H1 (cell line): Measurements from ENCODE around the gene DDX55. TPM values are rescaled to one million over a fixed set of nuclear protein-coding genes. Genes with fewer than 3 reads are reported as not detected.

Source experiments
- BRCA1 ChIP-seq: IDR thresholded peaks from 2 replicates; pipeline ENCODE4 v1.6.1; 2012; ENCODE audit warnings: low read depth, low read length, improper control_type of control experiment
- CHD2 ChIP-seq: IDR thresholded peaks from 2 replicates; pipeline ENCODE4 v1.6.1; 2012; ENCODE audit warnings: low read length, improper control_type of control experiment
- EZH2 ChIP-seq: fragments of 200-600 bp; sonication (generic); IDR thresholded peaks from 2 replicates; pipeline ENCODE4 v1.7.1; 2012; ENCODE audit warnings: low read depth, mild to moderate bottlenecking, moderate library complexity, low read length, inconsistent platforms; ENCODE audit not compliant: severe bottlenecking
- JUND ChIP-seq: IDR thresholded peaks from 2 replicates; pipeline ENCODE4 v1.6.1; 2011; ENCODE audit warnings: mild to moderate bottlenecking, improper control_type of control experiment, low read length
- SAP30 ChIP-seq: fragments of 300-600 bp; sonication (generic); IDR thresholded peaks from 2 replicates; pipeline ENCODE4 v1.7.1; 2012; ENCODE audit warnings: low read length, moderate library complexity, mild to moderate bottlenecking, inconsistent platforms; ENCODE audit not compliant: insufficient read depth, insufficient replicate concordance
- SIX5 ChIP-seq: IDR thresholded peaks from 2 replicates; pipeline ENCODE4 v1.6.1; 2011; ENCODE audit warnings: mild to moderate bottlenecking, low read depth, low read length
- TEAD4 ChIP-seq: IDR thresholded peaks from 2 replicates; pipeline ENCODE4 v1.6.1; 2012; ENCODE audit warnings: low read depth, low read length, inconsistent platforms, mixed read lengths
- polyA plus RNA-seq, 7 experiments: library from polyadenylated mRNA; depleted of rRNA in 3 of 7; stranded (reverse) in 5 of 7; unstranded in 2 of 7; fragments of >200 nt in 5 of 7; fragments of 200-250 nt in 2 of 7; gene quantifications; 1 replicate in 5 of 7; 2 replicates in 1 of 7; 4 replicates in 1 of 7; pipeline versions ENCODE4 v1.2.1 to v1.2.3, GENCODE V29; 2011 to 2013; ENCODE audit warnings: missing spikeins in 2 of 7, mixed read lengths in 2 of 7
- total RNA-seq: library from RNA; stranded (reverse); fragmentation: NEBNext Ultra II Directional; extraction: Animal tissue kit (Norgen Biotek cat#: 25700); gene quantifications from 2 replicates; pipeline ENCODE4 v1.2.1, GENCODE V29; 2021
- TF ChIP-seq, protein P1 (sequence below): fragments of 300-600 bp; sonication (generic); IDR thresholded peaks from 2 replicates; pipeline ENCODE4 v1.7.1; 2012; ENCODE audit warnings: low read length, moderate library complexity, mild to moderate bottlenecking, inconsistent platforms; ENCODE audit not compliant: insufficient replicate concordance

DDX55 gene
- total and polyA plus RNA-seq, 2 of the 8 experiments (the other 6 are each of a cell fraction or from before 2014, with no cell fraction given): 25.8 to 37.7 TPM

GRCh38 chr12:123659996-123660727 lies 58.3 kb downstream of the DDX55 start (continued):
- TF ChIP-seq, protein P1, sequence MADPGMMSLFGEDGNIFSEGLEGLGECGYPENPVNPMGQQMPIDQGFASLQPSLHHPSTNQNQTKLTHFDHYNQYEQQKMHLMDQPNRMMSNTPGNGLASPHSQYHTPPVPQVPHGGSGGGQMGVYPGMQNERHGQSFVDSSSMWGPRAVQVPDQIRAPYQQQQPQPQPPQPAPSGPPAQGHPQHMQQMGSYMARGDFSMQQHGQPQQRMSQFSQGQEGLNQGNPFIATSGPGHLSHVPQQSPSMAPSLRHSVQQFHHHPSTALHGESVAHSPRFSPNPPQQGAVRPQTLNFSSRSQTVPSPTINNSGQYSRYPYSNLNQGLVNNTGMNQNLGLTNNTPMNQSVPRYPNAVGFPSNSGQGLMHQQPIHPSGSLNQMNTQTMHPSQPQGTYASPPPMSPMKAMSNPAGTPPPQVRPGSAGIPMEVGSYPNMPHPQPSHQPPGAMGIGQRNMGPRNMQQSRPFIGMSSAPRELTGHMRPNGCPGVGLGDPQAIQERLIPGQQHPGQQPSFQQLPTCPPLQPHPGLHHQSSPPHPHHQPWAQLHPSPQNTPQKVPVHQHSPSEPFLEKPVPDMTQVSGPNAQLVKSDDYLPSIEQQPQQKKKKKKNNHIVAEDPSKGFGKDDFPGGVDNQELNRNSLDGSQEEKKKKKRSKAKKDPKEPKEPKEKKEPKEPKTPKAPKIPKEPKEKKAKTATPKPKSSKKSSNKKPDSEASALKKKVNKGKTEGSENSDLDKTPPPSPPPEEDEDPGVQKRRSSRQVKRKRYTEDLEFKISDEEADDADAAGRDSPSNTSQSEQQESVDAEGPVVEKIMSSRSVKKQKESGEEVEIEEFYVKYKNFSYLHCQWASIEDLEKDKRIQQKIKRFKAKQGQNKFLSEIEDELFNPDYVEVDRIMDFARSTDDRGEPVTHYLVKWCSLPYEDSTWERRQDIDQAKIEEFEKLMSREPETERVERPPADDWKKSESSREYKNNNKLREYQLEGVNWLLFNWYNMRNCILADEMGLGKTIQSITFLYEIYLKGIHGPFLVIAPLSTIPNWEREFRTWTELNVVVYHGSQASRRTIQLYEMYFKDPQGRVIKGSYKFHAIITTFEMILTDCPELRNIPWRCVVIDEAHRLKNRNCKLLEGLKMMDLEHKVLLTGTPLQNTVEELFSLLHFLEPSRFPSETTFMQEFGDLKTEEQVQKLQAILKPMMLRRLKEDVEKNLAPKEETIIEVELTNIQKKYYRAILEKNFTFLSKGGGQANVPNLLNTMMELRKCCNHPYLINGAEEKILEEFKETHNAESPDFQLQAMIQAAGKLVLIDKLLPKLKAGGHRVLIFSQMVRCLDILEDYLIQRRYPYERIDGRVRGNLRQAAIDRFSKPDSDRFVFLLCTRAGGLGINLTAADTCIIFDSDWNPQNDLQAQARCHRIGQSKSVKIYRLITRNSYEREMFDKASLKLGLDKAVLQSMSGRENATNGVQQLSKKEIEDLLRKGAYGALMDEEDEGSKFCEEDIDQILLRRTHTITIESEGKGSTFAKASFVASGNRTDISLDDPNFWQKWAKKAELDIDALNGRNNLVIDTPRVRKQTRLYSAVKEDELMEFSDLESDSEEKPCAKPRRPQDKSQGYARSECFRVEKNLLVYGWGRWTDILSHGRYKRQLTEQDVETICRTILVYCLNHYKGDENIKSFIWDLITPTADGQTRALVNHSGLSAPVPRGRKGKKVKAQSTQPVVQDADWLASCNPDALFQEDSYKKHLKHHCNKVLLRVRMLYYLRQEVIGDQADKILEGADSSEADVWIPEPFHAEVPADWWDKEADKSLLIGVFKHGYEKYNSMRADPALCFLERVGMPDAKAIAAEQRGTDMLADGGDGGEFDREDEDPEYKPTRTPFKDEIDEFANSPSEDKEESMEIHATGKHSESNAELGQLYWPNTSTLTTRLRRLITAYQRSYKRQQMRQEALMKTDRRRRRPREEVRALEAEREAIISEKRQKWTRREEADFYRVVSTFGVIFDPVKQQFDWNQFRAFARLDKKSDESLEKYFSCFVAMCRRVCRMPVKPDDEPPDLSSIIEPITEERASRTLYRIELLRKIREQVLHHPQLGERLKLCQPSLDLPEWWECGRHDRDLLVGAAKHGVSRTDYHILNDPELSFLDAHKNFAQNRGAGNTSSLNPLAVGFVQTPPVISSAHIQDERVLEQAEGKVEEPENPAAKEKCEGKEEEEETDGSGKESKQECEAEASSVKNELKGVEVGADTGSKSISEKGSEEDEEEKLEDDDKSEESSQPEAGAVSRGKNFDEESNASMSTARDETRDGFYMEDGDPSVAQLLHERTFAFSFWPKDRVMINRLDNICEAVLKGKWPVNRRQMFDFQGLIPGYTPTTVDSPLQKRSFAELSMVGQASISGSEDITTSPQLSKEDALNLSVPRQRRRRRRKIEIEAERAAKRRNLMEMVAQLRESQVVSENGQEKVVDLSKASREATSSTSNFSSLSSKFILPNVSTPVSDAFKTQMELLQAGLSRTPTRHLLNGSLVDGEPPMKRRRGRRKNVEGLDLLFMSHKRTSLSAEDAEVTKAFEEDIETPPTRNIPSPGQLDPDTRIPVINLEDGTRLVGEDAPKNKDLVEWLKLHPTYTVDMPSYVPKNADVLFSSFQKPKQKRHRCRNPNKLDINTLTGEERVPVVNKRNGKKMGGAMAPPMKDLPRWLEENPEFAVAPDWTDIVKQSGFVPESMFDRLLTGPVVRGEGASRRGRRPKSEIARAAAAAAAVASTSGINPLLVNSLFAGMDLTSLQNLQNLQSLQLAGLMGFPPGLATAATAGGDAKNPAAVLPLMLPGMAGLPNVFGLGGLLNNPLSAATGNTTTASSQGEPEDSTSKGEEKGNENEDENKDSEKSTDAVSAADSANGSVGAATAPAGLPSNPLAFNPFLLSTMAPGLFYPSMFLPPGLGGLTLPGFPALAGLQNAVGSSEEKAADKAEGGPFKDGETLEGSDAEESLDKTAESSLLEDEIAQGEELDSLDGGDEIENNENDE: no peak
- TF ChIP-seq JUND (no peak), TEAD4 (no peak), EZH2 (no peak), SIX5 (no peak), SAP30 (no peak), BRCA1 (no peak), CHD2 (no peak)
